ENCODE results near the gene DAB1.

GRCh38 chr1:57018119-57018518 is 405.7 kb downstream of the DAB1 start:
- no peak for TF ChIP-seq CTCF (conservative IDR thresholded peaks at IDR 0.05 in 1 of 2, IDR thresholded peaks at IDR 0.05 in 1 of 2; ENCODE audit: extremely low read depth in 1 of 2, insufficient read depth in 1 of 2, low read depth in 1 of 2, low read length in 2 of 2)
- no peak for TF ChIP-seq EZH2 (IDR thresholded peaks at IDR 0.05; ENCODE audit: borderline replicate concordance, low read length)
